Colon (tissue), 2 donors: ENCODE data around the gene IL17B.

ENCODE experiments used
- FAIRE-seq: peaks from 2 replicates; lab custom pipeline; 2012; peaks lifted over from hg19 to GRCh38; lab: Jason Lieb, UNC
- donor health status: control.
- donor health status: control.

Gene IL17B

DNA sequence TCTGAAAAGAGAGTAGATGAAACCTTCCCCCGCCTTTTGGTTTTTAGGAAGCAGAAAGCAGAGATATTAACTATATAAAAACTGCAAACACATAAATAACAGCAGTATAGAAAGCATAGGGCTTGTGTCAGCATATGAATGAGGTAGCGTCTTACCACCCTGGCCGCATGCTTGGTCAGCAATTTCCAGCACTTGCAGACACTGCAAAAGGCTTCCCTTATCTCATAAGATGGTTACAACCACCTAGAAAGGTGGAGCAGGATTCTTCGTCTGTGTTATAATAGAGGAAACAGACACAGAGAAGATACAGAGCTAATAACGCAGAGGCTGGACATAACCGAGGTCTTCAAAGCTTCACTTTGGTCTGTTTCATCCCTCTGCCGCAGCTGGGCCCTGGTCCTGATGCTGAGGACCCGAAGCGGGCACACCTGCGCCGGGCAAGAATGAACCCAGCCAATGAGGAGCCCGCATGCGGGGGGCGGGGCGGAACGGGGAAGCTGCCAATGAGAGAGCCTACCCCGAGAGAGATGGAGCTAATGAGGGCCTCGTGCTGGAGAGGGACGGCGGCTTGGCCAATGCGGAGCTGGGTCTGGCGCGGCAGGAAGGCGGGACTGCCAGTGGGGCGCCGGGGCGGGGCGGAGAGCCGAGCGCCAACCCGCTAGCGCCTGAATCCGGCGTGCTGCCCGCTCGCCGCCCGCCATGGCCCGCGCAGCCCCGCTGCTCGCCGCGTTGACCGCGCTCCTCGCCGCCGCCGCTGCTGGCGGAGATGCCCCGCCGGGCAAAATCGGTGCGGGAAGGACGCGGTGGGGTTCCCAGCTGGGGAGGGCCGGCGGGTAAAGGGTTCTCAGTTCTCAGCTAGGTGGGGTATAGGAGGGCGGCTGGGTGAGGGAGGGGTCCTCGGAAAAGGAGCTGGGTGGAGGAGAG, 21.5 kb downstream of the IL17B start, which contains the start of gene PCYOX1L:
Gene PCYOX1L (plus strand): TSS at position 677 of the 924 bp plus-strand sequence. CDS start 23 bp downstream, at position 700.
- FAIRE-seq = no peak

DNA sequence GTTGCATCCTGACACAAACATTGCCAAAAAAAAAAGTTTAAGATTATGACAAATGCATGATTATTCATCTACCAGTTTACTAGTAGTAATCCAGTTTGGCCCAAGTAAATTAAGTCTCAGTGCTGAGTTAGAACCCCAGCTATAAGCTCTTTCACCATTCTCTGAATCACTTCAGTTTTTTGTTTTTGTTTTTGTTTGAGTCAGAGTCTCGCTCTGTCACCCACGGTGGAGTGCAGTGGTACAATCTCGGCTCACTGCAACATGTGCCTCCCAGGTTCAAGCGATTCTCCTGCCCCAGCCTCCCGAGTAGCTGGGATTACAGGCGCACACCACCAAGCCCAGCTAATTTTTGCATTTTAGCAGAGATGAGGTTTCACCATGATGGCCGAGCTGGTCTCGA, 22.7 kb downstream of the IL17B start:
- no peak for FAIRE-seq

DNA sequence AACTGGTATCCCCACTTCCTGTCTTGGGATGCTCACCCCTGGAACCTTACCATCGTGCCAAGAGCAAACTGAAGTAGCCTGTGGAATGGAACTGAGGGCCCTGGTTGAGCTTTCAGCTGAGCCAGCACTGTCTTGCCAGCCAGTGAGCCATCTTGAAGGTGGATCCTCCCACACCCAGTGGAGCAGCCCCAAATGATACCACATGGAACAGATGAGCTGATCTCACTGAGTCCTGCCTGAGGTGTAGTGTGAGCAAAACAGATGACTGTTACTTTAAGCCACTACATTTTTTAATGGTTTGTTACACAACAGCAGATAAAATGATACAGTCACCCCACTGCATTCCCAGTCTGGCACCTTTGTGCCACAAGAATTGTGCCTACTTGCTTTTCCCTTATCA, 23.4 kb downstream of the IL17B start:
- FAIRE-seq = no peak

DNA sequence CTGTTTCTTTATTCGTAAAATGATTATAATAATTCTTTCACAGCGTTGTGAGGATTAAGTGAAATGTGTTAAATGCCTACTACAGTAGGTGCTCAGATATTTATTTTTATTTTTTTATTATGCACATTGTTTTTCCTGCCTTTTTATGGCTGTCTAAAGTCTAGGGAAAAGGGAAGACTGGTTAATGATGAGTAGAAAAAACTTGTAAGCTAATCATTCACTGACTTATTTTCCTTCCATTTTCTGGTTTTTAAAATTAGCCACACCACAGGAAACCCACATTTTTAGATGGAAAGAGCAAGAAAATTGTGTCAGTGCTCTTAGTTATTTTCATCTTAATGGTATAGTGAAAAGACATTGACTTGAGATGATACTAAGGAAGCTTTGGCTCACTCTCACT, 25.2 kb downstream of the IL17B start:
- no peak for FAIRE-seq

- no peak for FAIRE-seq
These were observed 26.9 kb downstream of the IL17B start for GRCh38 chr5:149352169-149352568.

DNA sequence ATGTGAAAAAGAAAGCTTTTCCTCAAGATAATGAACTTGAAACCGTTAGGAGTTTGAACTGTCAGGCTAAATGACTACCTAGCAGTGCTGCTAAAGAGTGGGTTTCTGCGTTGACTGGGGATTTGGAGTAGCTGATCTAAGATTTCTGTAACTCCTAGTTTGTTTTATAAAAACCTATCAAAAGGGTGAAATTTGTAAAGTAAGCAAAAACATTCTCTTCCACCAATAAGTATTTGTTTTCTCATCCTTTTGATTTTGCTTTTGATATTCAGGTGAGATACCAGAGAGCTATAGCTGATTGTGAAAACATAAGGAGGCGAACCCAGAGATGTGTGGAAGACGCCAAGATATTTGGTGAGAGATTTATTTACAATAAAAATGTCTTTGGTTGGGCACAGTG, 29.7 kb downstream of the IL17B start:
- no peak for FAIRE-seq

- FAIRE-seq = no peak
These were observed 30.6 kb downstream of the IL17B start for GRCh38 chr5:149348518-149348917.

DNA sequence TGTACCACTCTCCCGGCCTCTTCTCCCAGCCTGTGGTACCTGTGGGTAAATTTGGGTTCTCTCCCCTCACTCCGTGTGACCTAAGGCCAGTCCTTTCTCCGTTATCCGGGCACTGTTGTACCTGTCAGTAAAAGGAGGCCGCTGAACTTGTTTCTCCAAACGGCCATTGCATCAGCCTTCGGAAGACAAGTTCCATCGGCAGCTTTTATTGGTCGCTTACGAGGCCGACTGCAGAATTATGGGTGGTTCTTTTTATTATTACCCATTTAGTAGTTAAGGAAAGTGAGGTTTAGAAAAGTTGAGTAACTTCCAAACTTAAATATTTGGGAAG, 33.2 kb downstream of the IL17B start:
- FAIRE-seq = no peak

GRCh38 chr5:149345147-149345891, 33.8 kb downstream of the IL17B start, which contains the start of gene GRPEL2:
GRPEL2 (plus strand) TSS chr5:149345499; CDS start chr5:149345540, 41 bp downstream.
- FAIRE-seq = no peak

DNA sequence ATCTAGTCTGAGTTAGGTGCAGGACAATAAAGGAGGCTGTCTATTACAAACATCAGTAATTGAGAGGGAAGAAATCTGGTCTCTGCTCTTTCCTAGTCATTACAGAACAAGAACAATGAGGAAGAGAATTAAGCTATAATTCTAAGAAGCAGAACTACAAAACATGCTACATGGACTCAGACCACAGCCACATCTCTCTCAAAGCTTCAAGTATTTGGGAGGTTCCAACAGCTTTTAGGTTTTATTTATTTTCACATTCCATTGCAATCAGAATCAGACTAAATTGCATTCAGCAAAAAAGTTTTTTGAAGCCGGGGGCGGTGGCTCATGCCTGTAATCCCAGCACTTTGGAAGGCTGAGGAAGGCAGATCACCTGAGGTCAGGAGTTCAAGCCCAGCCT, 34.9 kb downstream of the IL17B start:
- no peak for FAIRE-seq

DNA sequence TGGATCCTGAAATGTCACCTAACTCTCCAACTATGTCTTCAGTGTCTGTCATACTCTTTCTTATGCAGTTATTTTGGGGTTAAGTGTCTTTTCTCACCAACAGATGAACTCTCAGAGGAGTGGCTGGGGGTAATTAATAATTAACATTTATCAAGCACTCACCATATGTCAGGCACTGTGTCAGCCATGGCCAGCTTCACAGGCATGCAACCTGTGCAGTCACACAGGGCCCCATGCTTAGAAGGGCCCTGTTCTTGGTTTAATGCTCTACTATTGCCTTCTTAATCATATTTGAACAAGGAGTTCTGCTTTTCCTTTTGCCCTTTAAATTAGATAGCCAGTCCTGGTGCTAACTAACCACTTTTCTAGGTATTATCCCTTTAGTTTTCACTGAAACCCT, 37.2 kb downstream of the IL17B start:
- FAIRE-seq = no peak

DNA sequence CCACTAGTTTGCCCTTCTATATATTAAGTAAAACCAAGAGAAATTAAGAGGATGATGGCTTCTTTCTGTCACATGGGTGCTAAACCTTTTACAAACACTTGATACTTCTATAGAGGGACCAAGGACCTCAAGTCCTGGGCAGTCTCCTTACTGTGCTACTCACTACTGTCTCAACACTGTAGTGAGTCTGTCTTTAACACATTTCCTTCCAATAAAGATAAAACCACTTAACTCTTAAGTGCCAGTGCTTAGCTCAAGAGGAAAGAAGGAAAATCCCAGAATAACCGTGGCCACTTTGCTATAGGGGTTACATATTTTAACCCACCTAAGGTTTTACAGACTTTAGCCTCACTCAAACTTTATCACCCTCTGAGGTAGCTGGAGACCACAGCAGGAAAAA, 38.2 kb downstream of the IL17B start:
- no peak for FAIRE-seq

- no peak for FAIRE-seq
These were observed 40.7 kb downstream of the IL17B start for GRCh38 chr5:149338364-149338763.

DNA sequence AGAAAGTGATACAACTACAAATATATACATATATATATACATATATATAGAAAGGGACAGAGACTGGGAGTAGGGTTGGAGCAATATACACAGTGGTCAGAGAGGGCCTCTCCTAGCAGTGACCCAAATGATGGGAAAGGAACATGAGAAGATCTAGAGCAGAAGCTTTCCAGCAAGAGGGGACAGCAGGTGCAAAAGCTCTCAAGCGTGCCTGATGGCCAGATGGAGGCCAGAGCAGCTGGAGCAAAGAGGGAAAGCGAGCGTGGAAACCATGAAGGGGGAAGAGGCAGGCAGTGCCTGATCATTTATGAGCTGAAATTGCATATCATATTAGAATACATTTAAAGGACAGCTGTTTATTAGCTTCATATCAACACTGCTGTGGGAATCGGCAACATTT, 41.4 kb downstream of the IL17B start:
- FAIRE-seq = no peak

GRCh38 chr5:149333711-149334443, 45.2 kb downstream of the IL17B start:
- FAIRE-seq = no peak

DNA sequence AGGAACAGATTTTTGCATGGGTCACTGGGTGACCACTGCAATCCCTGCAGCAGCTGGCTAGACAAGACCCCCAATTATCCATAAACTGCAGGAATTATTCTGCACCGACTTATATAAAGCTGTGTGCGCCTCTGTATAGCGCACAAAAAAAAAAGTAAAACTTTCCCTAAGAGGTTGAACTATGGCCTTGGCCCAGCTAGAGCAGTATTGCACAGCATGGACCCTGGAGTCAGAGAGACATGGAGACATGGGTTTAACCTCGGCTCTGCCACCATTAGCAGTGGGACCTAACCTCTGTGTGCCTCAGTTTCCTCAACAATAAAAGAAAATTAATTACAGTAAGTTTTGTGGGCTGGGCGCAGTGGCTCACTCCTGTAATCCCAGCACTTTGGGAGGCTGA, 50.9 kb downstream of the IL17B start:
- FAIRE-seq = no peak

- FAIRE-seq = no peak
These were observed 52.5 kb downstream of the IL17B start for GRCh38 chr5:149326611-149327010.

DNA sequence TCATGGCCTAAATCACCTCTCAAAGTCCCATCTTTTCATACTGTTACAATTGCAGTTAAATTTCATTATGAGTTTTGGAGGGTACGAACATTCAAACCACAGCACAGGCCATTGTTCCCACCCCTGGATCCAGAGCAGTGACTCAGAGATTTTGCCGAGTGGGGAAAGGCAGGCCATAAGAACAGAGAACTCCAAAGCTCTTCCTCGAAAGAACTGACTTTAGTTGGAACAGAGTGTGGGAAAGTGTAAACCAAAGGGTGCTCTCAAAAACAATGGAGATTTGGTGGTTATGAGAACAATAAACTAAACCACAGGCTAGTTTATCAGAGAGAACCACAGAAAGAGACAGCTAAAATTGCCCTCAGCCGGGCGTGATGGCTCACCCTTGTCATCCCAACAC, 53.2 kb downstream of the IL17B start:
- no peak for FAIRE-seq

DNA sequence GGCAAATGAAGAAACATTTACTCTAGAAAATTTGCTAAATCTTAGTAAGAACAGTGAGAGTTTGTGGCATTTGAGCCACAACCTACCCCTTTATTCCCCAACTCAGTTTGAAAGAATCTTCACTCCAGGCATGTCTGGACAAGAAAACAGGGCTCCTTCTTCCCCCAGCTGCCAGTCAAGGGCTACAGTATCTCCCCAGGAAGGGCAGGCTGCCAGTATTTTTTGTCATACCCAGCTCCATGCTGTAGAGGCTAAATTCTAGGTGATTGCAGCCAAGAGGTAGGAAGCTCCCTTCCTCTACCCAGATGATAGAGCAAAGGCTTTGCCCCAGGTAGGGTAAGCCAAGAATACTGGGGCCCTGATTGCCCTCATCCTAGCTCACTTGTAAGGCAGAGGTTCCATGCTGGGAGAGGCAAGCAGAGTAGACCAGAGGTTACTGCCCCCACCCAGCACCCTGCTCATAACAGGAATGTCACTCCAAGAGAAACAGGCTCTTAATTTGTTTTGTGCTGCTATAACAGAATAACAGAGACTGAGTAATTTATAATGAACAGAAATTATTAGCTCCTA, 53.8 kb downstream of the IL17B start:
- FAIRE-seq = no peak

DNA sequence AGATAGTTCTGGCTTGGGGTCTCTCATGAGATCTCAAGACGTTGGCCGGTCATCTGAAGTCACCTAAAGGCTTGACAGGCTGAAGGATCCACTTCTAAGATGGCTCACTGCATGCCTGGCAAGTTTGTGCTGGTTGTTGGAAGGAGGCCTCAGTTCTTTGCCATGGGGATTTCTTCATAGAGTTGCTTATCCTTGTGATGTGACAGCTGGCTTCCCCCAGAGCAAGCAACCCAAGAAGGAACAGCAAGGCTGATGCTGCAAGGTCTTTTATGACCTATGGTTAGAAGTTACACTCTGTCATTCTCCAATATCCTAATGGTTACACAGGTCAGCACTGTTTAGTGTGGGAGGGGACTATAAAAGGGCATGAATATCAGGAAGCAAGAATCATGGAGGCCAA, 54.5 kb downstream of the IL17B start:
- FAIRE-seq = no peak
